ENCODE measurements around the gene CABP1. TPM values are rescaled to one million over a fixed set of nuclear protein-coding genes. Genes with fewer than 3 reads are reported as not detected.

CABP1 gene
- total RNA-seq, 4 donors from 2014 or later: 0.54 to 3.3 (median 0.95) TPM; not detected in 1

DNA sequence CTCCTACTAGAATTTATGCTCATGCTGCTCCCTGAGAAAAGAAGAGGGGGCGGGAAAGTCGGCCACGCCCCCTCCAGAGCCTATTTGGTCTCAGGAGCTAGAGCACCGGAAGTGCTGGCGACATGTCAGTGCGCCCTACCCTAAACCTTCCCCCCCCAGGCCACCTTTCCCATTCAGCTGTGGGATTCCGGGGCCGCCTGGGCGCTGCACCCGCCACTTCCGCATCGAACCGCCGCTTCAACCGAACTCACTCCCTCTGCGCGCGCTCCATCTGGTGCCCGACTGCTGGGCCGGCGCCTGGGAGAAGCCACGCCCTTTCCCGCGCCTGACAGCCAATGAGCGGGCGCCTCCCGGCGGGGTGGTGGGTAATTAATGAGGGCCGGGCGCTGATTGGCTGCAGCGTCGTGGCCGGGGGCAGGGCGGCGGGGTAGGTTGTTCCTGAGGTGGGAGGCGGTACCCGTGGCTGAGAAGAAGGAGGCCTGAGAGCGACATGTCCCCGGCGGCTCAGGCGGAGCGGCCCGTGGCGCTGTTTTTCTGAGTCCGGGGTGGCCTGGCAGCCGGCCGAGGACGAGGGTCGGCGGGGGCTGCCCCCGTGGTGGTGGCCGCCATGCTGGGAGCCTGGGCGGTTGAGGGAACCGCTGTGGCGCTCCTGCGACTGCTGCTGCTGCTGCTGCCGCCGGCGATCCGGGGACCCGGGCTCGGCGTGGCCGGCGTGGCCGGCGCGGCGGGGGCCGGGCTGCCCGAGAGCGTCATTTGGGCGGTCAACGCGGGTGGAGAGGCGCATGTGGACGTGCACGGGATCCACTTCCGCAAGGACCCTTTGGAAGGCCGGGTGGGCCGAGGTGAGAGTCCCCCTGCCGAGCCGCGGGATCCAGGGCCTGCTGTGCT, 46.5 kb downstream of the CABP1 start, which contains the start of gene MLEC:
TSS of gene MLEC (plus strand) at position 460 of the 888 bp plus-strand sequence. CDS start at position 608, 148 bp downstream.
- H3K27ac ChIP-seq: peak within 1 kb of the TSS; percentile 84 to 93 (median 90)
- TF ChIP-seq, protein P1, sequence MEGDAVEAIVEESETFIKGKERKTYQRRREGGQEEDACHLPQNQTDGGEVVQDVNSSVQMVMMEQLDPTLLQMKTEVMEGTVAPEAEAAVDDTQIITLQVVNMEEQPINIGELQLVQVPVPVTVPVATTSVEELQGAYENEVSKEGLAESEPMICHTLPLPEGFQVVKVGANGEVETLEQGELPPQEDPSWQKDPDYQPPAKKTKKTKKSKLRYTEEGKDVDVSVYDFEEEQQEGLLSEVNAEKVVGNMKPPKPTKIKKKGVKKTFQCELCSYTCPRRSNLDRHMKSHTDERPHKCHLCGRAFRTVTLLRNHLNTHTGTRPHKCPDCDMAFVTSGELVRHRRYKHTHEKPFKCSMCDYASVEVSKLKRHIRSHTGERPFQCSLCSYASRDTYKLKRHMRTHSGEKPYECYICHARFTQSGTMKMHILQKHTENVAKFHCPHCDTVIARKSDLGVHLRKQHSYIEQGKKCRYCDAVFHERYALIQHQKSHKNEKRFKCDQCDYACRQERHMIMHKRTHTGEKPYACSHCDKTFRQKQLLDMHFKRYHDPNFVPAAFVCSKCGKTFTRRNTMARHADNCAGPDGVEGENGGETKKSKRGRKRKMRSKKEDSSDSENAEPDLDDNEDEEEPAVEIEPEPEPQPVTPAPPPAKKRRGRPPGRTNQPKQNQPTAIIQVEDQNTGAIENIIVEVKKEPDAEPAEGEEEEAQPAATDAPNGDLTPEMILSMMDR (IDR thresholded peaks at IDR 0.05): peak in 3 of 6 experiments; percentile 21 to 38 (median 31)
- TF ChIP-seq POLR2A (IDR thresholded peaks at IDR 0.05): peak; percentile 80 to 92
- DNase-seq: peak; percentile 99
- H3K36me3 ChIP-seq: no peaks in the 10 kb centered on the region
- no peaks in the 10 kb centered on the region for H3K27me3 ChIP-seq
- peaks cover 0 to 33% (median 15%) of the 10 kb centered on the region in 4 donors for H3K4me1 ChIP-seq
- peak within 1 kb of the TSS; percentile 83 to 99 (median 93) for H3K4me3 ChIP-seq
- H3K9me3 ChIP-seq: no peaks in the 10 kb centered on the region

DNA sequence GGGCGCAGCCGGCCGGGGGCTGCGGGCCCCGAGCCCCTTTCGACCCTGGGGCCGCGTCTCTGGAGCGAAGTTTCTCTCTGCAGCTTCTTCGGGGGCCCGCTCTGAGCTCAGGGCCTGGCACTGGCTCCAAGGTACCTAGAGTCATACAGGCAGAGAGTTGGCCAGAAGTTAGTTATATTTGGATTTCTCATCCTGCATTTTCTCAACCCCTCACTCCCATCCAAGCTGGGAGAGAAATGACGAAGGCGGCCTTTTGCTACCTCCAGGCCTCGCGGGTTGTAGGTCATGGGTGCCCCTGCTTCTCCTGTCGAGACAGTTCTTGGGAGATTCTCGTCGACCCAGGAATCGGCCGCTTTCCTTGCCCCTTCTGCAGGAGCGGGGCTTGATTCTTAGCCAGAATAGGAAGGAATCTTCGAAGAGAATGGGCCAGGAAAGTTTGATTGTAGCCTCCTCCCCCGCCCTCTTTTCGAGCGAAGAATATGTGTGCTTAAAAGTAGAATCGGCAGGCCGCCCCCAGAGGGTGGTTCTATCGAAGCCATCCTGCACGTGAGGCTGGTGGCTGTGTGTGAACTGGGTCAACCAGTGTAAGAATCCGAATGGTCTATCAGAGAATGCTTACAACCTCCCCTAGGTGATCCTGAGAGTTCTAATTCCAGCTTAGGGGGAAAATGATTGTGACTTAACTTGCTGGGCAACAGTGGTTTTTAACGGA, 47.3 kb downstream of the CABP1 start:
- no peaks in the 10 kb centered on the region for H3K36me3 ChIP-seq
- H3K9me3 ChIP-seq: no peaks in the 10 kb centered on the region
- peak overlapping the region; percentile 84 to 93 (median 90) for H3K27ac ChIP-seq
- H3K4me1 ChIP-seq: peaks cover 0 to 41% (median 15%) of the 10 kb centered on the region in 4 donors
- peak overlapping the region; percentile 83 to 99 (median 93) for H3K4me3 ChIP-seq
- TF ChIP-seq POLR2A (IDR thresholded peaks at IDR 0.05): no peak
- TF ChIP-seq, protein P1 (IDR thresholded peaks at IDR 0.05): no peak
- no peaks in the 10 kb centered on the region for H3K27me3 ChIP-seq
- no peak for DNase-seq

DNA sequence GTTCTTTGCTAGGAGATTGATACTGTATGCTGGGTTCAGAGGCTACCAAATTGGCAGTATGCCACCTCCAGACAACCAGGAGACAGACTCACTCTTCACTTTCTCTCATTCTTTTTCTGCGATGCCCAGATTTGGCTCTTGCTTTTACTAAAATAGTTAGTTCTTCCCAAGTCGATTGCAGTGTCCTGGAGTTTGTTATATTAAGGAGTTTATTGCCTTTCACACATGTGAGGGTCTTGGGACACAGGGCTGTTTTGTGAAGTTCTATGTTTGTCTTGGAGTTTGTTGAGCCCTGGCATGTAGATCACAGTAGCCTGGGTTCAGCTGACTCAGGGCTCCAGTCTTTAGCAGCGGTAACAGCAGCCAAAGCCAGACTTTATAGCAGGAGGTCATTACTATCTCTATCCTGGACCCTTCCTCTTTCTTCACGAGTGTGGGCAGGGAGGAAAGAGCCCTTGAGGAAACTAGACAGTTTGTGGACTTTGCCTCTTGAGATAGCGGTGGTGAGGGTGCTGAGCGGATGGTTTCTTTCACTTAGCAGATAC, 48.2 kb downstream of the CABP1 start:
- peak overlapping the region in 3 of 4 donors; percentile 84 to 91 (median 89) for H3K27ac ChIP-seq
- H3K36me3 ChIP-seq: peaks cover 0 to 4% (median 0%) of the 10 kb centered on the region in 3 donors
- H3K4me3 ChIP-seq: peak overlapping the region; percentile 83 to 99 (median 93)
- peaks cover 0 to 41% (median 15%) of the 10 kb centered on the region in 4 donors for H3K4me1 ChIP-seq
- no peaks in the 10 kb centered on the region for H3K27me3 ChIP-seq
- no peak for TF ChIP-seq POLR2A (IDR thresholded peaks at IDR 0.05)
- TF ChIP-seq, protein P1 (IDR thresholded peaks at IDR 0.05): no peak
- DNase-seq: peak in 1 of 3 donors; percentile 73
- no peaks in the 10 kb centered on the region for H3K9me3 ChIP-seq

DNA sequence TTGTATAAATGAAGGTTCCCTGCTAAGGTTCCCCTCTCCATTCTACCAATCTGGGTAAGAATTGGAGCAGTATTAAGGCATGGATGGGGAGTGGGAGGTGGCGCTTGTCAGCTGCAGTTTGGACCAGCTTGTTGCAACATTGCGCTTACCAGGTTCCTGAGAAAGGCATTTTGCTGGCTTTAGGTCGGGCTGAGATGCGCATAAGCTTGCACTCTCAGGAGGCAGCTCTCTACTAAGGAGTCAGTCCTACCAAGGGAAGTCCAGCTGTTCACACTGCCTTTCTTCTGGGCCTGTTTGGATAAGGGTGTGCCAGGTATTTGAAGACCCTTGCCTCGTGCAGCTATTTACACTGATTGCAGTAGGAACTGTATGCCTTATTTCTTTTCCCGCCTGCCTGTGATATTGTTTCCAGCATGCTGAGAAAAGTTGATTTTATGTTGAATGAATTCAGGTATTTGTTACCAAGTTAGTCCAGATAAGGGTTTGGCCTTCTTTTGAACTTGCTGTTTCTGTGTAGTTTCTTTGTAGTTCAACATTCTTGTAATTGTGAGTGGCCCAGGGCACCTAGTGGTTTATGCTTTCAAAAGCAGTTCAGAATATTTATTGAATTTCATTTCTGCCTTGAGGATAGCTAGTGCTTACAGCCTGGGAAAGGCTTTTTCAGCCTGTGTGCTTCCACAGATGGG, 49.1 kb downstream of the CABP1 start:
- H3K4me3 ChIP-seq: peak overlapping the region in 2 of 4 donors; percentile 83 to 92
- H3K27ac ChIP-seq: peak overlapping the region in 2 of 4 donors; percentile 89 to 91
- no peaks in the 10 kb centered on the region for H3K9me3 ChIP-seq
- peaks cover 0 to 11% (median 0%) of the 10 kb centered on the region in 3 donors for H3K36me3 ChIP-seq
- DNase-seq: no peak
- H3K4me1 ChIP-seq: peaks cover 0 to 41% (median 15%) of the 10 kb centered on the region in 4 donors
- H3K27me3 ChIP-seq: no peaks in the 10 kb centered on the region
- TF ChIP-seq POLR2A (IDR thresholded peaks at IDR 0.05): no peak
- TF ChIP-seq, protein P1 (IDR thresholded peaks at IDR 0.05): no peak

DNA sequence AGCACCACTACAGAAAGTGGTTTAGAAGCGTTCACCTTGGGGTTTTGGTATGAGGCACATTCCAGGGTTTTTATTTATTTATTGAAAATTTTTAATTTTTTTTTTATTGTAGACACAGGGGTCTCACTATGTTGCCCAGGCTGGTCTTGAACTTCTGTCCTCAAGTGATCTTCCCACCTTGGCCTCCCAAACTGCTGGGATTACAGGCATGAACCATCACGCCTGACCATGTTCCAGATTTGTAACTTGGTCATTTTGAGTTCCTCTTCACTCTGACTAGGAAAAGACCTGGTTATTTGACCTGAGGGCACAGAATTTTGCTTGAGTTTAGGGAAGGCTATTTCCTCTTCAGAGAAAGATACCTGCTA, 49.6 kb downstream of the CABP1 start:
- TF ChIP-seq, protein P1 (IDR thresholded peaks at IDR 0.05): no peak
- TF ChIP-seq POLR2A (IDR thresholded peaks at IDR 0.05): no peak

More for the DNA sequence above, 49.6 kb downstream of the CABP1 start:
- Histone ChIP-seq H3K27me3 (no peaks in the 10 kb centered on the region), H3K4me3 (no peak overlapping the region), H3K9me3 (no peaks in the 10 kb centered on the region), H3K27ac (no peak overlapping the region), H3K4me1 (peaks cover 0 to 41% (median 15%) of the 10 kb centered on the region in 4 donors), H3K36me3 (peaks cover 0 to 16% (median 0%) of the 10 kb centered on the region in 3 donors)
- DNase-seq: no peak
